Fibroblast of skin of right biceps (primary cell): ENCODE measurements around the gene DLEC1.

Experiments
- DNase-seq: peaks from one replicate; pipeline ENCODE4 v3.0.0-alpha.2; 2013

Gene DLEC1

GRCh38 chr3:38002940-38003339 lies 36.1 kb upstream of the DLEC1 start:
- DNase-seq: no peak

DNA sequence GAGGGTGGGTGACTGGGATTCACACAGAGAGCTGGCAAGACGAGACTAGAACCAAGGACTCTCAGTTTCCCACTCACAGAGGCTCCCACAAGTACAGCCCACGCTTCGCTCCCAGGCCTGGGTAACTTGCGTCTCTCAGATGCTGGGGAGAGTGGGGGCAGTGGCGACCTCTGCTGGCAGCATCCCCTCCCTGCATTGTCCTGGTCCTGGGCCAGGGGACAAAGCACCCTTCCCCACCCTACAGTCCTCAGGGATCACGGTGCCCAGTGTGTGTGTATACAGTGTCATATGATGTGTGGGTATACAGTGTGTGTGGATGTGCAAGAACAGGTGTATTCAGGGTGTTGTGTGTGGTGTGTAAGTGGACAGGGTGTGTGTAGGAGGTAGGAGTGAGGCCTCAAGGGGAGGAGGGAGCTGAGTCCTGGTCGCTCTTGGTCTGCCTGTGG lies 35.6 kb upstream of the DLEC1 start:
- peak; percentile 27 for DNase-seq

DNA sequence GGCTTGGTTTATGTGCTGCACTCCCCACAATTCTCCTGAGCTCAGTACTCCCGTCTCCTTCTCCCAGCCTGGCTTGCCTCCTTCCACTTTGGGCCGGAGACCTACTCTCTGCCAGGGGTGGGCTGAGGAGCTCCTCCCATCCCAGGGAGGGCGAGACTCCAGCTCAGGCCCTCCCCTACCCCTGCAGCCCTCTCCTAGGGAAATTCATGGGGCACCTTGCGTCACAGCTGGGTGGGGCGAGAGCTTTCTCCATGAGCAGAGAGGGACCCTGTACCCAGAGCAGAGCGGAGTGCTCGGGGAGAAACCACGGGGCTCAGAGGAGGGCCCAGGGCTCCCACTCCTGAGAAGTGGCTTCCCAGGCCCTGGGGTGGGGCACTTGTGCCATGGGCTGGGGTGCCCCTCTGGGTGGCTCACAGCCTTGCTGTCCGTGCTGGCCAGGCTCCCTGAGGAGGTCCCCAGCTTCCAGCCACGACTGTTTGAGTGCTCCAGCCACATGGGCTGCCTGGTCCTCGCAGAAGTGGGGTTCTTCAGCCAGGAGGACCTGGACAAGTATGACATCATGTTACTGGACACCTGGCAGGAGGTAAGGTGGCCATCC lies 35.1 kb upstream of the DLEC1 start:
- no peak for DNase-seq

- DNase-seq: peak; percentile 47
These were observed 34.5 kb upstream of the DLEC1 start for GRCh38 chr3:38004415-38005075.

DNA sequence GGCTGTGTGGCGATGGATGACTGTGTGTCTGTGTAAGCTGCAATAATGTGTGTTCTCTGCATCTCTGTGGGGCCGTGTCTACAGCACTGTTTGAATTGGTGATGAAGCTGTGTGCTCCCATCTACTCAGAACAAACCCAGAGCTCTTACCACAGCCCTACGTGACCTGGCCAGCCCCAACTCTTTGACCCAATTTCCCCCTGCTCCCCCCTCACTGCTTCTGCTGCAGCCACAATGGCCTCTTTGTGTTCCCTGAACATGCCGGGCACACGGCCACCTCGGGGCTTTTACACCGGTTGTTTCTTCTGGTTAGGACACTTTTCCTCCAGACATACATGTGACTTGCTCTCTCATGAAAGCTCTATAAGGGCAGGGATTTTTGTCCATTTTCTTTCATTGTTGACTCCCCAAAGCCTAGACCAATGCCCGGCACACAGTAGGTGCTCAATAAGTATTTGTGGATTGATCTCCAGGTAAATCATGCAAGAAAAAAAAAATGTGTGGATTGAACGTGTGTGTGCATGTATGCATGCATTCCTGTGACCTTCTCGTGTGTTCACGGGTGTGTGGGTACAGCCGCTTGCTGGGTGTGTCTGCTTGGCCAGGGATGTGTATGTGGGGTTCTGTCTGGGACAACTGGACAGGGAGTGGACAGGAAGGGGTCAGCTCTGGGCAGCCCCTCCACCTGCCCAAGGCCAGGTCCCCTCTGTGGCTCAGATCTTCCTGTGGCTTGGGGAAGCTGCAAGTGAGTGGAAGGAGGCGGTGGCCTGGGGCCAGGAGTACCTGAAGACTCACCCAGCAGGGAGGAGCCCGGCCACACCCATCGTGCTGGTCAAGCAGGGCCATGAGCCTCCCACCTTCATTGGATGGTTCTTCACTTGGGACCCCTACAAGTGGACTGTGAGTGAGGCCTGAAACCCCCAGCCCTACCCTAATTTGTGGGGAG lies 33.7 kb upstream of the DLEC1 start:
- DNase-seq: no peak

DNA sequence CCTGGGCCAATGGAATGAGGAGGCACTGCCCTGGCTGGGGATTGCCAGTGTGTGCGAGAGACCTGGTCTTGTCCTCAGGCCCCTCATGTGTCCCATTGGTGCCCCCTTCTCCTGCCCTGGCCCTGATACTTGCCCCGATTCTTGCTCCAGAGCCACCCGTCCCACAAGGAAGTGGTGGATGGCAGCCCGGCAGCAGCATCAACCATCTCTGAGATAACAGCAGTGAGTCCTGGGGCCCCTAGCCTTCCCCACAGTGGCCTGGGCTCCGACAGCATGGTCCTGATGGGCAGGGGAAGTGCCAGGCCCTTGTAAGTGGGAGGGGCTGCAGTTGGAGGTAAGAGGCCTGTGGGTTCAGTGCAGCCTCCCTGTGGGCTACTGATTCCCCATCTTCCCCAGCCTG lies 33.0 kb upstream of the DLEC1 start:
- DNase-seq: no peak

- no peak for DNase-seq
These were observed 32.5 kb upstream of the DLEC1 start for GRCh38 chr3:38006445-38006995.

- no peak for DNase-seq
These were observed 31.3 kb upstream of the DLEC1 start for GRCh38 chr3:38007754-38008090.

DNA sequence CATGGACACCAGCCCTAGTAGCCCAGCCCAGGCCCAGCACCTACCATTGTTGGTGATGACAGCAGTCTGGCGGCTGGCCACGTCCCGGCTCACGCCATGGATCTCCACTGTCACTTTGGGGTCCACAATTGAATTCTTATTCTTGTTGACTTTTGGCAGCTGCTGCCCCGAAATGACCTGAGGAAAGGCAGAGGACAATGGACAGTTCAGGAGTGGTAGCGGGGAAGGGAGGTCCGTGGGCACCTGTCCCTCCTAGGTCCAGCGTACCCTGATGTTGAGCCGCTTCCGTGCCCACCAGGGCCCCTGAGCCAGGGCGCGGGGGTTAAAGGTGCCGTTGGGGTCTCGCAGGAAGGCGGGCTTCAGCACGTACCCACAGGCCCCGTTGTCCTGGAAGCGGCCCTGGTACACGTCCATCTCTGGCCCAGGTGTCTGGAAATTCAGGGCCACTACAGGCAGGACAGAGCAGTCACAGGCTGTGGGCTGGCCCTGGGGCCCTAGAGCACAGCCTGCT lies 30.8 kb upstream of the DLEC1 start:
- DNase-seq: no peak

DNA sequence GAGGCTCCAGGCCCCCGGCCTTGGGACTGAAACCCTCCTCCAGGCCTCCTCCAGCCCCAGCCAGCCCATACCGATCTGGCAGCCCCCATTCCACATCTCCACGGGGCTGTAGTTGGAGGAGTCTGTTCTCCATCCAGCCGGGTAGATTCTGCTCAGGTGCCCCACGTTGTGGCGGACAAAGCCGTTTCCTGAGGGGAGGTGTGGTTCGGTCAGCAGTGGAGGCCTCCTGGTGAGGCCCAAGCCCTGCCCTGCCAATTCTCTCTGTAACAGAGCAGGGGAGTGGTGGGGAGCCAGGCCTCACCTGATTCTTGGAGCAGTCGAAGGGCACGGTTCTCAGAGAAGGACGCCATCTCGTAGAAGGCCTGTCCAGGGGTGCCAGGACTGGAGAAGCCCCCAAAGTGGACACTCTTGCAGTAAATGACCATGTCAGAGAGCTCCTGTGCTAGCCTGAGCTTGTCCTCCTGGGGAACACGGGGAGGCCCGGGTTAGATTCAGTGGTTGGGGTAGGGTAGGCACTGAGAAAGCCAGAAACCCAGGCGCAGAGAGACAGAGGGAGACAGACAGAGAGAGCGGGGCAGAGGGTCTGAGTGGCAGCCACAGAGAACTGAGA lies 29.9 kb upstream of the DLEC1 start:
- DNase-seq: no peak

GRCh38 chr3:38009807-38010591 lies 29.0 kb upstream of the DLEC1 start:
- no peak for DNase-seq

GRCh38 chr3:38011111-38011510 lies 27.9 kb upstream of the DLEC1 start:
- no peak for DNase-seq

GRCh38 chr3:38015485-38015884 lies 23.5 kb upstream of the DLEC1 start:
- DNase-seq: no peak

GRCh38 chr3:38015984-38016383 lies 23.0 kb upstream of the DLEC1 start:
- no peak for DNase-seq

- DNase-seq: no peak
These were observed 22.6 kb upstream of the DLEC1 start for GRCh38 chr3:38016410-38016809.

GRCh38 chr3:38016847-38017444 lies 22.1 kb upstream of the DLEC1 start:
- DNase-seq: no peak

DNA sequence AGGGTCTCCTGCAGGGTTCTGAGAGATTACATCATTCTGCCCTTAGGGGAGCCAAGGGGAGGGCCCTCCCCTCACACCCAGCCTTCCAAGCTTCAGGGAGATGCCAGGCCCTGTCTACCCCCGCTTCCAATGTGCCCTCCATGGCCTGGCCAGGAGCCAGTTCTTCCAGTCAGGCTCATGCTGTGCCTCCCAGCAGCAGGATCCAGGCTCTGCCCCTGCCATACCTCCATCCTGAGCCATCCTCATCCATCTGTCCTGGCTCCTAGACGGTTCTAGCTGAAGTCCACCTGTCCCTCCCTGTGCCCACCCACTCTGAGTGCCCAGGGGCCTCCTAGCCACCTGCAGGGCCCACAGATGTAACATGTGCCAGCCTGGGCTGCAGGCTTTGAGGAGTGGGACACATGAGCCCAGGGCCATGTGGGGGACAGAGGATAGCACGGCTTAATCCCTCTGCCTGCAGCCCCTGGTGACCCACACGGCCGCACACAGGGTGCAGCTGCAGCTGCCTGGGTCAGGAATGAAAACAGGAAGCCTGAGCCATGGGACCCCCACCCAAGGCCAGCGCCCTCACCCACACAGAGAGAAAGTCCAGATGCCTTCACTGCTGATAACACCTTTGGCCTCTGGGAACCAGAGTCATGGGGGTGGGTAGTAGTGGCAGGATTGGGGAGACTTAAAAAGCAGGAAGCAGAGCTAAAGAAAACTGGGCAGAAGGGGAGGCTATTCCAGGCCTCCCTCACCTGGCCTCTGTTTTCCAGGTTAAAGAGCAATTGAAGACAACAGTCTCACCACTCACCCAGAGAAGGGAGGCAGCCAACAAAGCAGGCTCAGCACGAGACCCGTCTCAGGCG lies 21.3 kb upstream of the DLEC1 start:
- DNase-seq: no peak

DNA sequence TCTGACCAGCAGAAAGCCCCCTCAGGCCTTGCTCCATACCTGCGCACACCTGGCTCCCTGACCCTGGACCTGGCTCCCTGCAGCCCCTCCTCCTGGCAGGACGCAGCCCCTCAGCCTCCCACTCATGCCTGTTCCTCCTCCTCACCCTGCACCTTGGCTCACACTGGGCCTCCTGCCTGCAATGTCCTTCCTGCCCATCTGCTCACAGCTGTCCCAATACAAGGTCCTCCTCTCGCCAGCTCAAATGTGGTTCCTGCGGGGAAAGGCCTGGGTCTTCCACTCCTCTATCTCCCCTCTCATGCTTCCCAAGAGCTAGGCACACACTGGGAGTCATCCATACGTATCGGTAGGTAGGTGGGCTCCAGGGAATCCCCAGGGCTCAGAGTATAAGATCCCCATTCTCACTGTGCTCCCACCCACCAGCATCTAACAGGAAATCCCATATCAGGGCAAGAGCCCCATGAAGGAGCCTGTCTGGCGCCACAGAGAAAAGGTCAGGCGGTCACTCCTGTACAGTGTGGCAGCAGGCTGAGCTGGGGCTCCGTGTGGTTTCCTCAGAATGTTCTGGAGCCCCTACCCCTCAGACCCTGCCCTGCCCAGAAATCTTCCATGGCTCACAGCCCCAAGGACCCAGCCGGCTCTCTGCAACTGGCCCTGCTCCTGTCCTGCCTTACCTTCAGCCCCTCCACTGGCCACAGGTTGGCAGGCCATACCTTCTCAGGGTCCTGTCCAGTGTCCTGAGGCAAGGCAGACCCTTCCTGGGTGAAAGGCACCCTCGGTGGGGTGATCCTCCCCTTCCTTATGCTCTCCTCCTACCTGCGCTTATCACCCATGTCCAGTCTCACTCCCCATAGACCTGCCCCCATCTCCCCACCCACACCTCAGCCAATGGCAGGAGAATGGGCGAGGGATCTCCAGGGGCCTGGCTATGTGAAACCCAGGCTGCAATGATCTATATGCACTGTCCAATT lies 20.4 kb upstream of the DLEC1 start:
- DNase-seq: no peak

DNA sequence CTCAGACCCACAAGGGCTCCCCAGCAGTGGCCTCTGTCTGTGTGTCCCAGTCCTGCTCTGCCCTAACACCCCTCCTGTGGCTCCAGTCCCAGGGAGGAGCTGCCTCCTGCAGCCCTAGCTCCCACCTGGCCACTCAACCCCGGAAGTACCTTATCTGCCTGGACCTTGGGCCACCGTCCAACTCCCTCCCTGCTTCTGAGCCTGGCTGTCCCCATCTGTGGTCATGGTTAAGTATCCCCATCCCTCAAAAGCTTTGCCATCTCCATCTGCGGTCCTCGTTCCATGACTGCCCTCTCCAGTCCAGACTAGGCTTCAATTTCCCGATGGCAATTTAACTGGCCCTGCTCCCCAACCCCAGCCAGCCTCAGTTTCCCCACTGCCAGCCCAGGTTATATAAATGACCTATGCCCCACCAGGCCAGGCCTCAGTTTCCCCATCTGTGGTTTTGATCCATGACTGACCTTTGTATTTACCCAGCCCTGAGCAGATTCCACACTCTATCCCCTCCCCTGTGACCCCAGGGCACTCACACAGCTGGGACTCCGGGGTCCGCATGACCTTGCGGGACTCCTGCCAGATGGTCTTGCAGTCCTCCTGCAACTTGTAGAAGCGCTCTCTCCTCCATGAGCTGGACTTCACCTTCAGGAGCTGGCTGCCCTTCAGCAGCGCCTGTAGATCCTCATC lies 19.2 kb upstream of the DLEC1 start:
- DNase-seq: no peak
